Measurements from ENCODE around the gene ATXN7L1.

ATXN7L1 gene

DNA sequence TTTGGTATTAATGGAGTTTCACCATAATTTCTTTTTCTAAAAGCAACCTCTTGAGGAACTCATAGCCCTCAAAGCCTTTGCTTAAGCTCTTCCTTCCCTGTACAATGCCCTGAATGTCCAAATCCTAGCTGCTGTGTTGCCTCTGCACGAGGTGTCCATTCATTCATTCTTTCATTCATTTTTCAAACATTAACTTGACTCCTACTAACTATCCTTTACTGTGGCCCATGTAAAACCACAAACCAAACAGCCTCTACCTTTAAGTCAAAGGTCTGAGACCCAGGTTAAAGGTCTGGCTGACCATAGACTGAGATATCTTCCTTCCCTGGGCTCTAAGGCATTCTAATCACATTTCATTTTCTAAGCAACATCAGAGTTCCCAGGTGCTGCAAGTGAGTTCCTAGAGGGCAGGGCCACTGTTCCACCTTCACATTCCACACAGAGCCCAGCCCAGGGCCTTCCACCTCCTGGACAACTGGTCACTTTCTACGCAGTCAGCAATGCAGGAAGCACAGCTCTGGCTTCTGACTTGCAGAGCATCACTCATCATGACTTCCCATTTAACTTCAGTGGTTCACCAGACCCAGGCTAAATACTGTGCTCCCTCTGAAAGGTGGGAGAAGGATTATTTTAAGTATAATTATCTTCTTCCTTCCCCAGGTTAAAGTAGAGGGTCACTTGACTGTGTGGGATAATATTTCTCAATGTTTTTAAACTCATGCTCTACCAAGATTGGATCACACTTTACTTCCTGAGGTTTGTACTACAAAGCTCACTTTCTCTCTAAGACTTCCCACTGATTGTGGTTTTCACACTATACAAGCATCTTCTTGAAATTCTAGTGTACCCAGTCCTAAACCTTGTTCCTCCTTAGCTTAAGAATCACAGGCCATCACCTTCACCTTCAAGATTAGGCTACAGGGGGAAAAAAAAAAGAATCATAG lies 19.1 kb downstream of the ATXN7L1 start:
- Histone ChIP-seq H3K27ac (no peak overlapping the region), H3K4me1 (ENCODE audit: control insufficient read depth in 1 of 2, insufficient read depth in 1 of 2, low read depth in 1 of 2, low read length in 1 of 2) (no peaks in the 10 kb centered on the region), H3K36me3 (no peaks in the 10 kb centered on the region), H3K27me3 (no peaks in the 10 kb centered on the region), H3K9me3 (no peaks in the 10 kb centered on the region), H3K4me3 (ENCODE audit: low read depth in 1 of 2, low read length in 1 of 2) (no peak overlapping the region)
- TF ChIP-seq, protein P1, sequence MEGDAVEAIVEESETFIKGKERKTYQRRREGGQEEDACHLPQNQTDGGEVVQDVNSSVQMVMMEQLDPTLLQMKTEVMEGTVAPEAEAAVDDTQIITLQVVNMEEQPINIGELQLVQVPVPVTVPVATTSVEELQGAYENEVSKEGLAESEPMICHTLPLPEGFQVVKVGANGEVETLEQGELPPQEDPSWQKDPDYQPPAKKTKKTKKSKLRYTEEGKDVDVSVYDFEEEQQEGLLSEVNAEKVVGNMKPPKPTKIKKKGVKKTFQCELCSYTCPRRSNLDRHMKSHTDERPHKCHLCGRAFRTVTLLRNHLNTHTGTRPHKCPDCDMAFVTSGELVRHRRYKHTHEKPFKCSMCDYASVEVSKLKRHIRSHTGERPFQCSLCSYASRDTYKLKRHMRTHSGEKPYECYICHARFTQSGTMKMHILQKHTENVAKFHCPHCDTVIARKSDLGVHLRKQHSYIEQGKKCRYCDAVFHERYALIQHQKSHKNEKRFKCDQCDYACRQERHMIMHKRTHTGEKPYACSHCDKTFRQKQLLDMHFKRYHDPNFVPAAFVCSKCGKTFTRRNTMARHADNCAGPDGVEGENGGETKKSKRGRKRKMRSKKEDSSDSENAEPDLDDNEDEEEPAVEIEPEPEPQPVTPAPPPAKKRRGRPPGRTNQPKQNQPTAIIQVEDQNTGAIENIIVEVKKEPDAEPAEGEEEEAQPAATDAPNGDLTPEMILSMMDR (IDR thresholded peaks at IDR 0.05) = no peak

DNA sequence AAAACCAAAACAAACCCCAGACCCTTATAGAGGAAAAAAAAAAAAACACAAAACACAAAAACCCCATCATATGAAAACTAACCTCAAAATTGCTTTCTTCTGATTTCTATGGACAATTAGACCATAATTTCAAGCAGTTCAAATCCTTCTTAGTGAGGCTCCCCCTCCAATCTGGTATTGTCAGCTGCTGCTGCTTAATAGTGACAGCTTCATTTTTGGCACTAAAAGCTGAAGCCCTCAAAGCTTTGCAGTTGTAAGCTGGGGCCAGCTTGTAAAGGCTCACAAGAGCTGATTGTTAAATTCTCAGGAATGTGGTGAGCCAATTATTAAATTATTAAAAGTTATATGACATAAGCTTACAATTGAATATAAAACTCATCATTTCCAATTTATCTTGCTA lies 21.9 kb downstream of the ATXN7L1 start:
- H3K27me3 ChIP-seq = no peaks in the 10 kb centered on the region
- H3K27ac ChIP-seq = no peak overlapping the region
- H3K36me3 ChIP-seq = no peaks in the 10 kb centered on the region
- H3K4me1 ChIP-seq (ENCODE audit: control insufficient read depth in 1 of 2, insufficient read depth in 1 of 2, low read depth in 1 of 2, low read length in 1 of 2) = no peaks in the 10 kb centered on the region
- H3K4me3 ChIP-seq (ENCODE audit: low read depth in 1 of 2, low read length in 1 of 2) = no peak overlapping the region
- no peaks in the 10 kb centered on the region for H3K9me3 ChIP-seq
- TF ChIP-seq, protein P1 (IDR thresholded peaks at IDR 0.05) = no peak

GRCh38 chr7:105853931-105854419 lies 22.4 kb downstream of the ATXN7L1 start:
- Histone ChIP-seq H3K4me1 (ENCODE audit: control insufficient read depth in 1 of 2, insufficient read depth in 1 of 2, low read depth in 1 of 2, low read length in 1 of 2) (no peaks in the 10 kb centered on the region), H3K4me3 (ENCODE audit: low read depth in 1 of 2, low read length in 1 of 2) (no peak overlapping the region), H3K27me3 (no peaks in the 10 kb centered on the region), H3K36me3 (no peaks in the 10 kb centered on the region), H3K9me3 (no peaks in the 10 kb centered on the region), H3K27ac (no peak overlapping the region)
- TF ChIP-seq, protein P1 (IDR thresholded peaks at IDR 0.05) = no peak

- H3K27me3 ChIP-seq = no peaks in the 10 kb centered on the region
- no peaks in the 10 kb centered on the region for H3K4me1 ChIP-seq (ENCODE audit: control insufficient read depth in 1 of 2, insufficient read depth in 1 of 2, low read depth in 1 of 2, low read length in 1 of 2)
- no peak overlapping the region for H3K27ac ChIP-seq
- no peaks in the 10 kb centered on the region for H3K36me3 ChIP-seq
- H3K4me3 ChIP-seq (ENCODE audit: low read depth in 1 of 2, low read length in 1 of 2) = no peak overlapping the region
- no peaks in the 10 kb centered on the region for H3K9me3 ChIP-seq
- TF ChIP-seq, protein P1 (IDR thresholded peaks at IDR 0.05) = no peak
Measured at GRCh38 chr7:105851064-105851463, 25.3 kb downstream of the ATXN7L1 start.

- Histone ChIP-seq H3K9me3 (no peaks in the 10 kb centered on the region), H3K27ac (no peak overlapping the region), H3K27me3 (no peaks in the 10 kb centered on the region), H3K36me3 (no peaks in the 10 kb centered on the region), H3K4me3 (ENCODE audit: low read depth in 1 of 2, low read length in 1 of 2) (no peak overlapping the region), H3K4me1 (ENCODE audit: control insufficient read depth in 1 of 2, insufficient read depth in 1 of 2, low read depth in 1 of 2, low read length in 1 of 2) (no peaks in the 10 kb centered on the region)
- TF ChIP-seq, protein P1 (IDR thresholded peaks at IDR 0.05) = no peak
Measured at GRCh38 chr7:105849122-105849855, 27.1 kb downstream of the ATXN7L1 start.
